ENCODE measurements around the gene LRBA. TPM values are rescaled to one million over a fixed set of nuclear protein-coding genes. Genes with fewer than 3 reads are reported as not detected.

Gene LRBA
- polyA plus RNA-seq, 1 donor: 52.8 TPM

GRCh38 chr4:150235808-150236271 lies 779.2 kb downstream of the LRBA start:
- no CpG with 5 or more reads among the region's 6 CpGs for WGBS (ENCODE audit: insufficient coverage, low lambda C conversion rate)
- Histone ChIP-seq H3K9me3 (ENCODE audit: control insufficient read depth, low read depth, low read length) (no peaks in the 10 kb centered on the region), H3K36me3 (ENCODE audit: control insufficient read depth, insufficient read depth, low read length) (peaks cover 2% of the 10 kb centered on the region), H3K27ac (ENCODE audit: low read length) (no peak overlapping the region), H3K4me3 (ENCODE audit: low read length) (no peak overlapping the region), H3K4me1 (ENCODE audit: control insufficient read depth, insufficient read depth, low read length) (no peaks in the 10 kb centered on the region), H3K27me3 (ENCODE audit: control insufficient read depth, insufficient read depth, low read length) (peaks cover 4% of the 10 kb centered on the region)
- DNase-seq: no peak

GRCh38 chr4:150235317-150235716 lies 779.8 kb downstream of the LRBA start:
- H3K27me3 ChIP-seq (ENCODE audit: control insufficient read depth, insufficient read depth, low read length): peaks cover 4% of the 10 kb centered on the region
- 40% methylated on average over 1 of the region's 5 CpGs for WGBS (ENCODE audit: insufficient coverage, low lambda C conversion rate)
- no peak for DNase-seq
- no peaks in the 10 kb centered on the region for H3K9me3 ChIP-seq (ENCODE audit: control insufficient read depth, low read depth, low read length)
- peaks cover 2% of the 10 kb centered on the region for H3K36me3 ChIP-seq (ENCODE audit: control insufficient read depth, insufficient read depth, low read length)
- no peaks in the 10 kb centered on the region for H3K4me1 ChIP-seq (ENCODE audit: control insufficient read depth, insufficient read depth, low read length)
- H3K27ac ChIP-seq (ENCODE audit: low read length): no peak overlapping the region
- no peak overlapping the region for H3K4me3 ChIP-seq (ENCODE audit: low read length)

GRCh38 chr4:150234246-150234645 lies 780.8 kb downstream of the LRBA start:
- no peak for DNase-seq
- H3K4me3 ChIP-seq (ENCODE audit: low read length): no peak overlapping the region
- WGBS (ENCODE audit: insufficient coverage, low lambda C conversion rate): 71% methylated on average over 1 of the region's 5 CpGs
- H3K27me3 ChIP-seq (ENCODE audit: control insufficient read depth, insufficient read depth, low read length): peaks cover 4% of the 10 kb centered on the region
- H3K4me1 ChIP-seq (ENCODE audit: control insufficient read depth, insufficient read depth, low read length): no peaks in the 10 kb centered on the region
- no peaks in the 10 kb centered on the region for H3K9me3 ChIP-seq (ENCODE audit: control insufficient read depth, low read depth, low read length)
- H3K36me3 ChIP-seq (ENCODE audit: control insufficient read depth, insufficient read depth, low read length): peaks cover 2% of the 10 kb centered on the region
- H3K27ac ChIP-seq (ENCODE audit: low read length): no peak overlapping the region

DNA sequence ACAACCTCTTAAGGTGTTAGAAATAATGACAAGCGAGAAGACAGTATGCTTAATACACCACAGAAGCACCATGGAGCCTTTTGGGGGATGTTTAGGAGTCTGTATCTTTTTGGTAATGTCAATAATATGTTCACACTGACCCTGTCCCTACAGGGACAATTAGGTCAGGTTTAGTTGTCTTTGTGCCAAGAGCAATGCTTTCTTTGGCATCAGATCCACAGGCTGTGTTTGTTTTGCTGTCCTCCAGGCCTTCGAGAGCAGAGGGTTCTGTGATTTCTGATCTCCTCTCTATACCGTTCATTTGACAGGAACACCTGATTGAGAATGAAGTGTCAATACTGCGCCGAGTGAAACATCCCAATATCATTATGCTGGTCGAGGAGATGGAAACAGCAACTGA lies 783.1 kb downstream of the LRBA start:
- Histone ChIP-seq H3K4me1 (ENCODE audit: control insufficient read depth, insufficient read depth, low read length) (no peaks in the 10 kb centered on the region), H3K4me3 (ENCODE audit: low read length) (no peak overlapping the region), H3K27ac (ENCODE audit: low read length) (no peak overlapping the region), H3K36me3 (ENCODE audit: control insufficient read depth, insufficient read depth, low read length) (peaks cover 2% of the 10 kb centered on the region), H3K9me3 (ENCODE audit: control insufficient read depth, low read depth, low read length) (no peaks in the 10 kb centered on the region), H3K27me3 (ENCODE audit: control insufficient read depth, insufficient read depth, low read length) (peaks cover 4% of the 10 kb centered on the region)
- WGBS (ENCODE audit: insufficient coverage, low lambda C conversion rate): 85% methylated on average over 3 of the region's 6 CpGs
- no peak for DNase-seq

- peaks cover 4% of the 10 kb centered on the region for H3K27me3 ChIP-seq (ENCODE audit: control insufficient read depth, insufficient read depth, low read length)
- DNase-seq: no peak
- peaks cover 2% of the 10 kb centered on the region for H3K36me3 ChIP-seq (ENCODE audit: control insufficient read depth, insufficient read depth, low read length)
- H3K9me3 ChIP-seq (ENCODE audit: control insufficient read depth, low read depth, low read length): no peaks in the 10 kb centered on the region
- no peak overlapping the region for H3K27ac ChIP-seq (ENCODE audit: low read length)
- 20% methylated on average over 1 of the region's 4 CpGs for WGBS (ENCODE audit: insufficient coverage, low lambda C conversion rate)
- no peak overlapping the region for H3K4me3 ChIP-seq (ENCODE audit: low read length)
- H3K4me1 ChIP-seq (ENCODE audit: control insufficient read depth, insufficient read depth, low read length): no peaks in the 10 kb centered on the region
Measured at GRCh38 chr4:150231107-150231770, 783.8 kb downstream of the LRBA start.

DNA sequence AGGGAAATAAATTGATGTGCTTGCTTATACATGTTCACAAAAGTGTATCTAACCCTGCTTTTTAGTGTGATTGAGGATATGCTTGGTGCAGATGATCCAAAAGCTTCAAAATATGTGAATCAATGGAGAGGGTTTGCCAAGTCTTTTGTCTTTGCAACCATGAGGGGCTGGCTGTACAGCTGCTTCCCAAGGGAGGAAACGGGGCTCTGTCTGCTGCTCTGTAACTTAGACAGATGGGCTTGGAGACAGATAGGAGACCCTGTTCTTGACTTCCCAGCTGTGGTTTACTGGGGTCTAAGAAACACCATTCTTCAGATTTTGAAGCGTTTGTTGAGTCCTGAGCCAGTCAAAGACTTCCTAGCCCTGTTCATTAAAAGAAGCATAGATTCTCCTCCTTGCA lies 784.5 kb downstream of the LRBA start:
- no peaks in the 10 kb centered on the region for H3K4me1 ChIP-seq (ENCODE audit: control insufficient read depth, insufficient read depth, low read length)
- H3K36me3 ChIP-seq (ENCODE audit: control insufficient read depth, insufficient read depth, low read length): peaks cover 2% of the 10 kb centered on the region
- H3K4me3 ChIP-seq (ENCODE audit: low read length): no peak overlapping the region
- DNase-seq: no peak
- no peak overlapping the region for H3K27ac ChIP-seq (ENCODE audit: low read length)
- H3K27me3 ChIP-seq (ENCODE audit: control insufficient read depth, insufficient read depth, low read length): peaks cover 4% of the 10 kb centered on the region
- no peaks in the 10 kb centered on the region for H3K9me3 ChIP-seq (ENCODE audit: control insufficient read depth, low read depth, low read length)
- no CpG with 5 or more reads among the region's 2 CpGs for WGBS (ENCODE audit: insufficient coverage, low lambda C conversion rate)

GRCh38 chr4:150229520-150229919 lies 785.6 kb downstream of the LRBA start:
- no peak overlapping the region for H3K27ac ChIP-seq (ENCODE audit: low read length)
- no peak overlapping the region for H3K4me3 ChIP-seq (ENCODE audit: low read length)
- H3K36me3 ChIP-seq (ENCODE audit: control insufficient read depth, insufficient read depth, low read length): peaks cover 4% of the 10 kb centered on the region
- no peak for DNase-seq
- peaks cover 2% of the 10 kb centered on the region for H3K27me3 ChIP-seq (ENCODE audit: control insufficient read depth, insufficient read depth, low read length)
- no peaks in the 10 kb centered on the region for H3K4me1 ChIP-seq (ENCODE audit: control insufficient read depth, insufficient read depth, low read length)
- no peaks in the 10 kb centered on the region for H3K9me3 ChIP-seq (ENCODE audit: control insufficient read depth, low read depth, low read length)
- WGBS (ENCODE audit: insufficient coverage, low lambda C conversion rate): no CpG with 5 or more reads among the region's 1 CpG

DNA sequence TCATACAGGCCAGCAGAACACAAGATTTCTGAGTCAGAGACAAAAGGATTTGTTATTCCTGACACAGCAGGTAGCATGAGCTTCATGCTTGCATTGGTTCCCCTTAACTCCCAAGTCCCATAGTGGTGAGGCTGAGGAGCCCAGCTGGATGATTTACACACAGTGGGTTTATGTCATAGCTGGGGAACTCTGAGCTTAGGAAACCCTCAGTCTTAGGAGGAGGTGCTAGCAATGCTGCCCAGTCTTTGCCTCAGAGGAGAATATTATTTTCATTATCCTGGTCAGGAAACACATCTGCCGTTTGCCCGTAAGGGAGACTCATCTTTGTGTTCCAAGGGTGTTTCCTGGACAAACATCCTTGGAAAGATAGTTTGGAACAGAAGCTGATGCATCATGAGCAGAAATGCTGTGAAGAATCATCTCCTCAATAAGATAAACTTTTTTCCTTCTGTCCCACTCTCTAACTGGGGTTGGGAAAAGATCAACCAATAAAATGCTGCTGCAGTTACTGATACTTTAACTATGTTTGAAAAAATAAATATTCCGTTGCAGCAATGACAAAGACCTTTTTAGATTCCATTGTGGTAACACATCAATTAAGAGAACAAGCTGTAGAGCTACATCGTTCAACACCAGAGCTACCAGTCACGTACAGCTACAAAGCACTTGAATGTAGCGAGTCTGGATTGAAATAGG lies 790.0 kb downstream of the LRBA start:
- Histone ChIP-seq H3K4me3 (ENCODE audit: low read length) (no peak overlapping the region), H3K27ac (ENCODE audit: low read length) (peak overlapping the region; percentile 17), H3K27me3 (ENCODE audit: control insufficient read depth, insufficient read depth, low read length) (no peaks in the 10 kb centered on the region), H3K4me1 (ENCODE audit: control insufficient read depth, insufficient read depth, low read length) (no peaks in the 10 kb centered on the region), H3K9me3 (ENCODE audit: control insufficient read depth, low read depth, low read length) (no peaks in the 10 kb centered on the region), H3K36me3 (ENCODE audit: control insufficient read depth, insufficient read depth, low read length) (peaks cover 2% of the 10 kb centered on the region)
- no peak for DNase-seq
- 87% methylated on average over 3 of the region's 6 CpGs for WGBS (ENCODE audit: insufficient coverage, low lambda C conversion rate)

- Histone ChIP-seq H3K4me1 (ENCODE audit: control insufficient read depth, insufficient read depth, low read length) (no peaks in the 10 kb centered on the region), H3K4me3 (ENCODE audit: low read length) (no peak overlapping the region), H3K9me3 (ENCODE audit: control insufficient read depth, low read depth, low read length) (no peaks in the 10 kb centered on the region), H3K27me3 (ENCODE audit: control insufficient read depth, insufficient read depth, low read length) (no peaks in the 10 kb centered on the region), H3K27ac (ENCODE audit: low read length) (no peak overlapping the region), H3K36me3 (ENCODE audit: control insufficient read depth, insufficient read depth, low read length) (peaks cover 2% of the 10 kb centered on the region)
- 82% methylated on average over 2 of the region's 4 CpGs for WGBS (ENCODE audit: insufficient coverage, low lambda C conversion rate)
- DNase-seq: no peak
Measured at GRCh38 chr4:150219841-150220240, 795.2 kb downstream of the LRBA start.

DNA sequence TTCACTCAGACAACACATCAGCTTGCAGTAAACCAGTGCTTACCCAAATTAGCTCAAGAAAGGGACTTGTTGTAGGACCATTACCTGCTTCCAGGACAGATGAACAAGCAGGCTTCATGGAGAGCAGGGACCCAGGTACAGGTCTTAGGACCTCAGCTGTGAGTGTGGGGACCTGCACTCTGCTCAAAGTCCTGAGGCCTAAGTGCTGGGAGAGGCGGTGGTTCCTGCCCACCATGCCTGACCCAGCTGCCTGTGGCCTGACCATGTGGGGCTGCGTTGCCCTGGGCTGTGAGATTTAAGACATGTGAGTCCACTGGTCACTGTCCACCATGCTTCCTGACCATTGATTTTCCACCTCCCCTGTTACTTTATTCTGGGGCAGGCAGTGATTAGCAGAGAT lies 796.6 kb downstream of the LRBA start:
- no peak for DNase-seq
- Histone ChIP-seq H3K4me3 (ENCODE audit: low read length) (no peak overlapping the region), H3K27ac (ENCODE audit: low read length) (no peak overlapping the region), H3K4me1 (ENCODE audit: control insufficient read depth, insufficient read depth, low read length) (no peaks in the 10 kb centered on the region), H3K9me3 (ENCODE audit: control insufficient read depth, low read depth, low read length) (no peaks in the 10 kb centered on the region), H3K36me3 (ENCODE audit: control insufficient read depth, insufficient read depth, low read length) (no peaks in the 10 kb centered on the region), H3K27me3 (ENCODE audit: control insufficient read depth, insufficient read depth, low read length) (no peaks in the 10 kb centered on the region)
- WGBS (ENCODE audit: insufficient coverage, low lambda C conversion rate): no CpG with 5 or more reads among the region's 2 CpGs

DNA sequence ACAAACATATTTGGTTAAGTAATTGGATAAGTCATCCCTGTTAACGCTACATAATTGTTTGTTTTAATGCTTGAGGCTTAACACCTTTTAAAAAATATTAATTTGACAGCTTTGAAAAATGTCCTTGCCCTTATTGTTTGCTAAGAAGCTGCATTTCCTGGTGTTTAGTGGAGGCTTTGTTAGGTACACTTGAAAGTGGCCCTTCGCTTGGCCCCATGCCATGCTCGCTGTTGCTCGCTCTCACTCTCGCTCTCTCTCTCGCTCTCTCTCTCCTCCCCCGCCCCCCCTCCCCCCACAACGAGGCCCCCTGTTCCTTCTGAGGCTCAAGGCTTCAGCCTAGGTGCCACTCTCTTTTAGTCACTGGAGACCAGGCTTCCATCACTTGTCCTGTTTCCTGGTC lies 797.3 kb downstream of the LRBA start:
- H3K36me3 ChIP-seq (ENCODE audit: control insufficient read depth, insufficient read depth, low read length): no peaks in the 10 kb centered on the region
- WGBS (ENCODE audit: insufficient coverage, low lambda C conversion rate): no CpG with 5 or more reads among the region's 8 CpGs
- no peak for DNase-seq
- H3K9me3 ChIP-seq (ENCODE audit: control insufficient read depth, low read depth, low read length): no peaks in the 10 kb centered on the region
- no peak overlapping the region for H3K27ac ChIP-seq (ENCODE audit: low read length)
- H3K4me3 ChIP-seq (ENCODE audit: low read length): no peak overlapping the region
- no peaks in the 10 kb centered on the region for H3K4me1 ChIP-seq (ENCODE audit: control insufficient read depth, insufficient read depth, low read length)
- no peaks in the 10 kb centered on the region for H3K27me3 ChIP-seq (ENCODE audit: control insufficient read depth, insufficient read depth, low read length)

Measured in large intestine (tissue), 3 donors.